Measurements from ENCODE around the gene DOHH.

The DOHH gene

GRCh38 chr19:3497757-3498520, 2.5 kb downstream of the DOHH start:
- H3K4me3 Mint-ChIP-seq = peak overlapping the region; percentile 21
- no peak overlapping the region for H3K27ac Mint-ChIP-seq
- DNase-seq = no peak
- TF ChIP-seq CTCF (IDR thresholded peaks at IDR 0.05) = no peak
- no peaks in the 10 kb centered on the region for H3K9me3 Mint-ChIP-seq
- peaks cover 11% of the 10 kb centered on the region for H3K27me3 Mint-ChIP-seq (ENCODE audit: low read depth, poor library complexity)
- peaks cover 31% of the 10 kb centered on the region for H3K36me3 Mint-ChIP-seq (ENCODE audit: low read depth)
- peaks cover 16% of the 10 kb centered on the region for H3K4me1 Mint-ChIP-seq

- peaks cover 31% of the 10 kb centered on the region for H3K36me3 Mint-ChIP-seq (ENCODE audit: low read depth)
- no peak for TF ChIP-seq CTCF (IDR thresholded peaks at IDR 0.05)
- no peak overlapping the region for H3K27ac Mint-ChIP-seq
- DNase-seq = no peak
- H3K9me3 Mint-ChIP-seq = no peaks in the 10 kb centered on the region
- peaks cover 11% of the 10 kb centered on the region for H3K27me3 Mint-ChIP-seq (ENCODE audit: low read depth, poor library complexity)
- peaks cover 16% of the 10 kb centered on the region for H3K4me1 Mint-ChIP-seq
- no peak overlapping the region for H3K4me3 Mint-ChIP-seq
These were observed 3.8 kb downstream of the DOHH start for GRCh38 chr19:3496392-3497273.

GRCh38 chr19:3494559-3494958, 5.9 kb downstream of the DOHH start:
- H3K27ac Mint-ChIP-seq = peak overlapping the region; percentile 51
- H3K9me3 Mint-ChIP-seq = no peaks in the 10 kb centered on the region
- no peak for TF ChIP-seq CTCF (IDR thresholded peaks at IDR 0.05)
- peaks cover 31% of the 10 kb centered on the region for H3K36me3 Mint-ChIP-seq (ENCODE audit: low read depth)
- peaks cover 6% of the 10 kb centered on the region for H3K4me1 Mint-ChIP-seq
- H3K4me3 Mint-ChIP-seq = no peak overlapping the region
- no peak for DNase-seq
- H3K27me3 Mint-ChIP-seq (ENCODE audit: low read depth, poor library complexity) = peaks cover 11% of the 10 kb centered on the region

GRCh38 chr19:3494051-3494450, 6.4 kb downstream of the DOHH start:
- Mint-ChIP-seq H3K4me3 (no peak overlapping the region), H3K27ac (no peak overlapping the region), H3K27me3 (ENCODE audit: low read depth, poor library complexity) (peaks cover 10% of the 10 kb centered on the region), H3K9me3 (no peaks in the 10 kb centered on the region), H3K4me1 (peaks cover 3% of the 10 kb centered on the region), H3K36me3 (ENCODE audit: low read depth) (peaks cover 28% of the 10 kb centered on the region)
- TF ChIP-seq CTCF (IDR thresholded peaks at IDR 0.05) = no peak
- peak; percentile 54 for DNase-seq

GRCh38 chr19:3493651-3494050, 6.8 kb downstream of the DOHH start:
- Mint-ChIP-seq H3K27ac (no peak overlapping the region), H3K9me3 (no peaks in the 10 kb centered on the region), H3K36me3 (ENCODE audit: low read depth) (peaks cover 26% of the 10 kb centered on the region), H3K27me3 (ENCODE audit: low read depth, poor library complexity) (peaks cover 8% of the 10 kb centered on the region), H3K4me1 (no peaks in the 10 kb centered on the region), H3K4me3 (no peak overlapping the region)
- no peak for TF ChIP-seq CTCF (IDR thresholded peaks at IDR 0.05)
- DNase-seq = no peak

All from nephron progenitor cell (in vitro differentiated cells).